GM23338 (cell line): Measurements from ENCODE around the gene DKK1. TPM values are rescaled to one million over a fixed set of nuclear protein-coding genes. Genes with fewer than 3 reads are reported as not detected.

Experiments used
- ATAC-seq: fragments of 200-7000 bp; cut with Tn5 transposase; 3 replicates; pipeline ENCODE4 v1.9.1; 2020
- DNase-seq: peaks from one replicate; pipeline ENCODE4 v3.0.0-alpha.2; 2015; ENCODE audit warnings: low spot score
- H2AFZ ChIP-seq: fragments of 200-600 bp; sonication (generic); 2 replicates; pipeline ENCODE4 v1.8.0; 2016; ENCODE audit warnings: antibody characterized with exemption, mild to moderate bottlenecking, moderate library complexity
- H3F3A ChIP-seq: fragments of 200-600 bp; sonication (generic); replicated peaks from 2 replicates; pipeline ENCODE4 v1.8.0; 2017; ENCODE audit warnings: antibody characterized with exemption, mixed run types, low read depth
- H3K27ac ChIP-seq: fragments of 200-600 bp; sonication (generic); 2 replicates; pipeline ENCODE4 v1.6.1; 2016; ENCODE audit warnings: low read depth
- H3K27me3 ChIP-seq: fragments of 200-600 bp; sonication (generic); 2 replicates; pipeline ENCODE4 v1.8.0; 2016; ENCODE audit warnings: mild to moderate bottlenecking, mixed run types, moderate library complexity; ENCODE audit not compliant: insufficient read depth
- H3K36me3 ChIP-seq: fragments of 200-600 bp; sonication (generic); 2 replicates; pipeline ENCODE4 v1.8.0; 2016; ENCODE audit warnings: mild to moderate bottlenecking; ENCODE audit not compliant: insufficient read depth
- H3K4me1 ChIP-seq: fragments of 200-600 bp; sonication (generic); 2 replicates; pipeline ENCODE4 v1.8.0; 2016; ENCODE audit warnings: mild to moderate bottlenecking, moderate library complexity; ENCODE audit not compliant: insufficient read depth
- H3K4me2 ChIP-seq: fragments of 200-600 bp; sonication (generic); 2 replicates; pipeline ENCODE4 v1.7.1; 2017; ENCODE audit warnings: mixed run types
- H3K4me3 ChIP-seq: fragments of 200-600 bp; sonication (generic); 2 replicates; pipeline ENCODE4 v1.6.1; 2016; ENCODE audit warnings: mixed run types
- H3K79me2 ChIP-seq: fragments of 200-600 bp; sonication (generic); replicated peaks from 2 replicates; pipeline ENCODE4 v1.8.0; 2017; ENCODE audit warnings: mild to moderate bottlenecking; ENCODE audit not compliant: insufficient read depth
- H3K9me2 ChIP-seq: fragments of 200-600 bp; sonication (generic); 2 replicates; pipeline ENCODE4 v1.8.0; 2017; ENCODE audit not compliant: insufficient read depth
- H4K20me1 ChIP-seq: fragments of 200-600 bp; sonication (generic); replicated peaks from 2 replicates; pipeline ENCODE4 v1.8.0; 2017; ENCODE audit warnings: mild to moderate bottlenecking; ENCODE audit not compliant: insufficient read depth
- H3K27ac Mint-ChIP-seq: 2 replicates; pipeline ENCODE4 v1.8.0; 2020; ENCODE audit warnings: inconsistent platforms, mild to moderate bottlenecking, moderate library complexity, mixed read lengths
- H3K27me3 Mint-ChIP-seq: 3 replicates; pipeline ENCODE4 v1.8.0; 2022; ENCODE audit warnings: low read depth, mild to moderate bottlenecking, moderate library complexity, mixed read lengths, inconsistent platforms; ENCODE audit not compliant: insufficient read depth, poor library complexity
- H3K36me3 Mint-ChIP-seq: 3 replicates; pipeline ENCODE4 v1.8.0; 2021; ENCODE audit warnings: low read depth, mild to moderate bottlenecking, inconsistent platforms, moderate library complexity, mixed read lengths
- H3K4me1 Mint-ChIP-seq: 3 replicates; pipeline ENCODE4 v1.8.0; 2020; ENCODE audit warnings: mild to moderate bottlenecking, inconsistent platforms, mixed read lengths
- H3K4me3 Mint-ChIP-seq: 3 replicates; pipeline ENCODE4 v1.8.0; 2021; ENCODE audit warnings: moderate library complexity, mild to moderate bottlenecking, inconsistent platforms, mixed read lengths
- H3K9me3 Mint-ChIP-seq: 3 replicates; pipeline ENCODE4 v1.8.0; 2020; ENCODE audit warnings: moderate library complexity, mild to moderate bottlenecking, inconsistent platforms, mixed read lengths
- CREB1 ChIP-seq: fragments of 250-450 bp; sonication (Bioruptor Pico); IDR thresholded peaks from 2 replicates; pipeline ENCODE4 v1.5.0; 2020; ENCODE audit warnings: low read depth, mild to moderate bottlenecking, moderate library complexity
- EZH2 ChIP-seq: fragments of 200-600 bp; sonication (generic); IDR thresholded peaks from one replicate; pipeline ENCODE4 v1.8.0; 2017; ENCODE audit warnings: antibody characterized with exemption, mild to moderate bottlenecking, low read depth; ENCODE audit not compliant: unreplicated experiment
- JUNB ChIP-seq: IDR thresholded peaks from one replicate; pipeline ENCODE4 v1.6.1; 2016; ENCODE audit warnings: antibody characterized with exemption; ENCODE audit not compliant: unreplicated experiment
- NANOG ChIP-seq: IDR thresholded peaks from 2 replicates; pipeline ENCODE4 v1.6.1; 2016; ENCODE audit warnings: antibody characterized with exemption, borderline replicate concordance
- POLR2AphosphoS5 ChIP-seq: IDR thresholded peaks from 2 replicates; pipeline ENCODE4 v1.6.1; 2016; ENCODE audit warnings: antibody characterized with exemption, low read depth
- STAT1 ChIP-seq: IDR thresholded peaks from one replicate; pipeline ENCODE4 v1.6.1; 2016; ENCODE audit warnings: antibody characterized with exemption; ENCODE audit not compliant: unreplicated experiment
- ZNF331 ChIP-seq: fragments of 250-450 bp; sonication (Bioruptor Pico); IDR thresholded peaks from 2 replicates; pipeline ENCODE4 v1.5.0; 2020; ENCODE audit warnings: low read depth, mild to moderate bottlenecking, moderate library complexity
- long read RNA-seq: library from polyadenylated mRNA; unstranded; transcript quantifications from one replicate; pipeline ENCODE4 v2.0.0, GENCODE V29; 2020; ENCODE audit not compliant: unreplicated experiment
- polyA plus RNA-seq: library from polyadenylated mRNA; unstranded; fragments of >200 nt; fragmentation: Nextera tagmentation; extraction: Ambion mirVana; gene quantifications from 2 replicates; pipeline ENCODE4 v1.2.1, GENCODE V29; 2016
- total RNA-seq: library from RNA; depleted of rRNA; stranded (reverse); fragments of >200 nt; shearing (Covaris generic); gene quantifications from 2 replicates; pipeline ENCODE4 v1.2.3, GENCODE V29; 2014; rRNA removed
- TF ChIP-seq, protein P1 (sequence below): IDR thresholded peaks from 2 replicates; pipeline ENCODE4 v1.6.1; 2016; ENCODE audit warnings: antibody characterized with exemption
- TF ChIP-seq, protein P2 (sequence below): IDR thresholded peaks from one replicate; pipeline ENCODE4 v1.6.1; 2018; ENCODE audit warnings: antibody characterized with exemption; ENCODE audit not compliant: unreplicated experiment
- TF ChIP-seq, protein P3 (sequence below), 2 experiments: fragments of 200-600 bp in 1 of 2; sonication (generic) in 1 of 2; conservative IDR thresholded peaks; 2 replicates each; pipeline versions ENCODE4 v1.5.1 to v1.6.1; 2016 to 2017; ENCODE audit warnings: antibody characterized with exemption in 2 of 2, low read depth in 2 of 2, mild to moderate bottlenecking in 2 of 2, moderate library complexity in 1 of 2
- TF ChIP-seq, protein P4 (sequence below): fragments of 250-450 bp; sonication (Bioruptor Pico); IDR thresholded peaks from 2 replicates; pipeline ENCODE4 v1.5.0; 2020; ENCODE audit warnings: mild to moderate bottlenecking, moderate library complexity

DKK1 gene, protein sequence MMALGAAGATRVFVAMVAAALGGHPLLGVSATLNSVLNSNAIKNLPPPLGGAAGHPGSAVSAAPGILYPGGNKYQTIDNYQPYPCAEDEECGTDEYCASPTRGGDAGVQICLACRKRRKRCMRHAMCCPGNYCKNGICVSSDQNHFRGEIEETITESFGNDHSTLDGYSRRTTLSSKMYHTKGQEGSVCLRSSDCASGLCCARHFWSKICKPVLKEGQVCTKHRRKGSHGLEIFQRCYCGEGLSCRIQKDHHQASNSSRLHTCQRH
- not detected in 2 replicates for total RNA-seq
- 0.17 and 0.45 TPM in 2 replicates for polyA plus RNA-seq
- long read RNA-seq, result 0 reads

DNA sequence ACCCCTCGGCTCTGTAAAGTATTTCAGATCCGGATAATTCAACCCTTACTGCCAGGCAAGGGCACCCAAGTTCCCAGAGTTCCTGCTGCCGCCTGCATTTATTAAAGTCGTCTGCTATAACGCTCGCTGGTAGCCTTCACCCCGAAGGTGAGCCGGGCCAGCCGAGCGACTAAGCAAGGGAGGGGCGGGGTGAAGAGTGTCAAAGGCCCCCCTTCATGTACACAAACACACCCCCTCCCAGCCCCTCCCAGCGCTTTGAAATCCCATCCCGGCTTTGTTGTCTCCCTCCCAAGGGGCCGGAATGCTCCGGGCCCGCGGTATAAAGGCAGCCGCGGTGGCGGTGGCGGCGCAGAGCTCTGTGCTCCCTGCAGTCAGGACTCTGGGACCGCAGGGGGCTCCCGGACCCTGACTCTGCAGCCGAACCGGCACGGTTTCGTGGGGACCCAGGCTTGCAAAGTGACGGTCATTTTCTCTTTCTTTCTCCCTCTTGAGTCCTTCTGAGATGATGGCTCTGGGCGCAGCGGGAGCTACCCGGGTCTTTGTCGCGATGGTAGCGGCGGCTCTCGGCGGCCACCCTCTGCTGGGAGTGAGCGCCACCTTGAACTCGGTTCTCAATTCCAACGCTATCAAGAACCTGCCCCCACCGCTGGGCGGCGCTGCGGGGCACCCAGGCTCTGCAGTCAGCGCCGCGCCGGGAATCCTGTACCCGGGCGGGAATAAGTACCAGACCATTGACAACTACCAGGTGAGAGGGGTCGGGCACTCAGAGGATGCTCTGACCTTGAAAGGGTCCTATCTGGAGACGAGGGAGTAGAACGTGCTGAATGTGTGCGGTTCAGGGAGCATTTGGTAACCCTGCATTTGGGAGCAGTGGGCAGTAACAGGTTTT is at the start of gene DKK1:
Gene DKK1, plus strand, starts transcription at position 349 of the 889 bp plus-strand sequence. Its CDS starts 154 bp downstream, at position 503.
- Histone ChIP-seq H3K27ac (no peak within 1 kb of the TSS), H3K27me3 (peaks cover 89% of the 10 kb centered on the region), H3K4me2 (peak within 1 kb of the TSS; percentile 89), H3F3A (no peaks in the 10 kb centered on the region), H3K36me3 (no peaks in the 10 kb centered on the region), H3K4me1 (peaks cover 8% of the 10 kb centered on the region; the same call in 1 of the 2 replicates), H3K79me2 (no peaks in the 10 kb centered on the region), H2AFZ (peak within 1 kb of the TSS; percentile 91), H3K9me2 (no peaks in the 10 kb centered on the region), H4K20me1 (peaks cover 12% of the 10 kb centered on the region; the same call in 1 of the 2 replicates), H3K4me3 (peak within 1 kb of the TSS; percentile 65)
- Mint-ChIP-seq H3K4me1 (peaks cover 13% of the 10 kb centered on the region), H3K4me3 (peak within 1 kb of the TSS; percentile 72), H3K9me3 (no peaks in the 10 kb centered on the region), H3K27me3 (peaks cover 69% of the 10 kb centered on the region), H3K27ac (no peak within 1 kb of the TSS), H3K36me3 (no peaks in the 10 kb centered on the region)
- DNase-seq, result peak; percentile 91
- ATAC-seq, result peak; percentile 89
- TF ChIP-seq, protein P1, sequence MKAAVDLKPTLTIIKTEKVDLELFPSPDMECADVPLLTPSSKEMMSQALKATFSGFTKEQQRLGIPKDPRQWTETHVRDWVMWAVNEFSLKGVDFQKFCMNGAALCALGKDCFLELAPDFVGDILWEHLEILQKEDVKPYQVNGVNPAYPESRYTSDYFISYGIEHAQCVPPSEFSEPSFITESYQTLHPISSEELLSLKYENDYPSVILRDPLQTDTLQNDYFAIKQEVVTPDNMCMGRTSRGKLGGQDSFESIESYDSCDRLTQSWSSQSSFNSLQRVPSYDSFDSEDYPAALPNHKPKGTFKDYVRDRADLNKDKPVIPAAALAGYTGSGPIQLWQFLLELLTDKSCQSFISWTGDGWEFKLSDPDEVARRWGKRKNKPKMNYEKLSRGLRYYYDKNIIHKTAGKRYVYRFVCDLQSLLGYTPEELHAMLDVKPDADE, result no peak
- no peak for TF ChIP-seq NANOG
- TF ChIP-seq, protein P2, sequence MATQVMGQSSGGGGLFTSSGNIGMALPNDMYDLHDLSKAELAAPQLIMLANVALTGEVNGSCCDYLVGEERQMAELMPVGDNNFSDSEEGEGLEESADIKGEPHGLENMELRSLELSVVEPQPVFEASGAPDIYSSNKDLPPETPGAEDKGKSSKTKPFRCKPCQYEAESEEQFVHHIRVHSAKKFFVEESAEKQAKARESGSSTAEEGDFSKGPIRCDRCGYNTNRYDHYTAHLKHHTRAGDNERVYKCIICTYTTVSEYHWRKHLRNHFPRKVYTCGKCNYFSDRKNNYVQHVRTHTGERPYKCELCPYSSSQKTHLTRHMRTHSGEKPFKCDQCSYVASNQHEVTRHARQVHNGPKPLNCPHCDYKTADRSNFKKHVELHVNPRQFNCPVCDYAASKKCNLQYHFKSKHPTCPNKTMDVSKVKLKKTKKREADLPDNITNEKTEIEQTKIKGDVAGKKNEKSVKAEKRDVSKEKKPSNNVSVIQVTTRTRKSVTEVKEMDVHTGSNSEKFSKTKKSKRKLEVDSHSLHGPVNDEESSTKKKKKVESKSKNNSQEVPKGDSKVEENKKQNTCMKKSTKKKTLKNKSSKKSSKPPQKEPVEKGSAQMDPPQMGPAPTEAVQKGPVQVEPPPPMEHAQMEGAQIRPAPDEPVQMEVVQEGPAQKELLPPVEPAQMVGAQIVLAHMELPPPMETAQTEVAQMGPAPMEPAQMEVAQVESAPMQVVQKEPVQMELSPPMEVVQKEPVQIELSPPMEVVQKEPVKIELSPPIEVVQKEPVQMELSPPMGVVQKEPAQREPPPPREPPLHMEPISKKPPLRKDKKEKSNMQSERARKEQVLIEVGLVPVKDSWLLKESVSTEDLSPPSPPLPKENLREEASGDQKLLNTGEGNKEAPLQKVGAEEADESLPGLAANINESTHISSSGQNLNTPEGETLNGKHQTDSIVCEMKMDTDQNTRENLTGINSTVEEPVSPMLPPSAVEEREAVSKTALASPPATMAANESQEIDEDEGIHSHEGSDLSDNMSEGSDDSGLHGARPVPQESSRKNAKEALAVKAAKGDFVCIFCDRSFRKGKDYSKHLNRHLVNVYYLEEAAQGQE, result no peak
- TF ChIP-seq CREB1 (CRISPR knock-in tag), result peak; percentile 33; the same call in 1 of the 2 replicates
- no peak for TF ChIP-seq JUNB
- TF ChIP-seq STAT1, result no peak
- no peak for TF ChIP-seq ZNF331
- TF ChIP-seq EZH2, result peak; percentile 51
- TF ChIP-seq, protein P3, sequence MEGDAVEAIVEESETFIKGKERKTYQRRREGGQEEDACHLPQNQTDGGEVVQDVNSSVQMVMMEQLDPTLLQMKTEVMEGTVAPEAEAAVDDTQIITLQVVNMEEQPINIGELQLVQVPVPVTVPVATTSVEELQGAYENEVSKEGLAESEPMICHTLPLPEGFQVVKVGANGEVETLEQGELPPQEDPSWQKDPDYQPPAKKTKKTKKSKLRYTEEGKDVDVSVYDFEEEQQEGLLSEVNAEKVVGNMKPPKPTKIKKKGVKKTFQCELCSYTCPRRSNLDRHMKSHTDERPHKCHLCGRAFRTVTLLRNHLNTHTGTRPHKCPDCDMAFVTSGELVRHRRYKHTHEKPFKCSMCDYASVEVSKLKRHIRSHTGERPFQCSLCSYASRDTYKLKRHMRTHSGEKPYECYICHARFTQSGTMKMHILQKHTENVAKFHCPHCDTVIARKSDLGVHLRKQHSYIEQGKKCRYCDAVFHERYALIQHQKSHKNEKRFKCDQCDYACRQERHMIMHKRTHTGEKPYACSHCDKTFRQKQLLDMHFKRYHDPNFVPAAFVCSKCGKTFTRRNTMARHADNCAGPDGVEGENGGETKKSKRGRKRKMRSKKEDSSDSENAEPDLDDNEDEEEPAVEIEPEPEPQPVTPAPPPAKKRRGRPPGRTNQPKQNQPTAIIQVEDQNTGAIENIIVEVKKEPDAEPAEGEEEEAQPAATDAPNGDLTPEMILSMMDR (conservative IDR thresholded peaks at IDR 0.05; ENCODE audit: low read depth in 2 of 2), result peak; percentile 81 to 85
- TF ChIP-seq POLR2AphosphoS5, result 0 out of 2 replicates have a peak, but pooled peaks have one; percentile 19
- TF ChIP-seq, protein P4, sequence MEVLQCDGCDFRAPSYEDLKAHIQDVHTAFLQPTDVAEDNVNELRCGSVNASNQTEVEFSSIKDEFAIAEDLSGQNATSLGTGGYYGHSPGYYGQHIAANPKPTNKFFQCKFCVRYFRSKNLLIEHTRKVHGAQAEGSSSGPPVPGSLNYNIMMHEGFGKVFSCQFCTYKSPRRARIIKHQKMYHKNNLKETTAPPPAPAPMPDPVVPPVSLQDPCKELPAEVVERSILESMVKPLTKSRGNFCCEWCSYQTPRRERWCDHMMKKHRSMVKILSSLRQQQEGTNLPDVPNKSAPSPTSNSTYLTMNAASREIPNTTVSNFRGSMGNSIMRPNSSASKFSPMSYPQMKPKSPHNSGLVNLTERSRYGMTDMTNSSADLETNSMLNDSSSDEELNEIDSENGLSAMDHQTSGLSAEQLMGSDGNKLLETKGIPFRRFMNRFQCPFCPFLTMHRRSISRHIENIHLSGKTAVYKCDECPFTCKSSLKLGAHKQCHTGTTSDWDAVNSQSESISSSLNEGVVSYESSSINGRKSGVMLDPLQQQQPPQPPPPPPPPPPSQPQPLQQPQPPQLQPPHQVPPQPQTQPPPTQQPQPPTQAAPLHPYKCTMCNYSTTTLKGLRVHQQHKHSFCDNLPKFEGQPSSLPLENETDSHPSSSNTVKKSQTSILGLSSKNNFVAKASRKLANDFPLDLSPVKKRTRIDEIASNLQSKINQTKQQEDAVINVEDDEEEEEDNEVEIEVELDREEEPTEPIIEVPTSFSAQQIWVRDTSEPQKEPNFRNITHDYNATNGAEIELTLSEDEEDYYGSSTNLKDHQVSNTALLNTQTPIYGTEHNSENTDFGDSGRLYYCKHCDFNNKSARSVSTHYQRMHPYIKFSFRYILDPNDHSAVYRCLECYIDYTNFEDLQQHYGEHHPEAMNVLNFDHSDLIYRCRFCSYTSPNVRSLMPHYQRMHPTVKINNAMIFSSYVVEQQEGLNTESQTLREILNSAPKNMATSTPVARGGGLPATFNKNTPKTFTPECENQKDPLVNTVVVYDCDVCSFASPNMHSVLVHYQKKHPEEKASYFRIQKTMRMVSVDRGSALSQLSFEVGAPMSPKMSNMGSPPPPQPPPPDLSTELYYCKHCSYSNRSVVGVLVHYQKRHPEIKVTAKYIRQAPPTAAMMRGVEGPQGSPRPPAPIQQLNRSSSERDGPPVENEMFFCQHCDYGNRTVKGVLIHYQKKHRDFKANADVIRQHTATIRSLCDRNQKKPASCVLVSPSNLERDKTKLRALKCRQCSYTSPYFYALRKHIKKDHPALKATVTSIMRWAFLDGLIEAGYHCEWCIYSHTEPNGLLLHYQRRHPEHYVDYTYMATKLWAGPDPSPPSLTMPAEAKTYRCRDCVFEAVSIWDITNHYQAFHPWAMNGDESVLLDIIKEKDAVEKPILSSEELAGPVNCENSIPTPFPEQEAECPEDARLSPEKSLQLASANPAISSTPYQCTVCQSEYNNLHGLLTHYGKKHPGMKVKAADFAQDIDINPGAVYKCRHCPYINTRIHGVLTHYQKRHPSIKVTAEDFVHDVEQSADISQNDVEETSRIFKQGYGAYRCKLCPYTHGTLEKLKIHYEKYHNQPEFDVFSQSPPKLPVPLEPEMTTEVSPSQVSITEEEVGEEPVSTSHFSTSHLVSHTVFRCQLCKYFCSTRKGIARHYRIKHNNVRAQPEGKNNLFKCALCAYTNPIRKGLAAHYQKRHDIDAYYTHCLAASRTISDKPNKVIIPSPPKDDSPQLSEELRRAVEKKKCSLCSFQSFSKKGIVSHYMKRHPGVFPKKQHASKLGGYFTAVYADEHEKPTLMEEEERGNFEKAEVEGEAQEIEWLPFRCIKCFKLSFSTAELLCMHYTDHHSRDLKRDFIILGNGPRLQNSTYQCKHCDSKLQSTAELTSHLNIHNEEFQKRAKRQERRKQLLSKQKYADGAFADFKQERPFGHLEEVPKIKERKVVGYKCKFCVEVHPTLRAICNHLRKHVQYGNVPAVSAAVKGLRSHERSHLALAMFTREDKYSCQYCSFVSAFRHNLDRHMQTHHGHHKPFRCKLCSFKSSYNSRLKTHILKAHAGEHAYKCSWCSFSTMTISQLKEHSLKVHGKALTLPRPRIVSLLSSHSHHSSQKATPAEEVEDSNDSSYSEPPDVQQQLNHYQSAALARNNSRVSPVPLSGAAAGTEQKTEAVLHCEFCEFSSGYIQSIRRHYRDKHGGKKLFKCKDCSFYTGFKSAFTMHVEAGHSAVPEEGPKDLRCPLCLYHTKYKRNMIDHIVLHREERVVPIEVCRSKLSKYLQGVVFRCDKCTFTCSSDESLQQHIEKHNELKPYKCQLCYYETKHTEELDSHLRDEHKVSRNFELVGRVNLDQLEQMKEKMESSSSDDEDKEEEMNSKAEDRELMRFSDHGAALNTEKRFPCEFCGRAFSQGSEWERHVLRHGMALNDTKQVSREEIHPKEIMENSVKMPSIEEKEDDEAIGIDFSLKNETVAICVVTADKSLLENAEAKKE (CRISPR knock-in tag), result no peak
